Left renal cortex interstitium (tissue), 4 donors: ENCODE results near the gene ABHD10. TPM values are rescaled to one million over a fixed set of nuclear protein-coding genes. Genes with fewer than 3 reads are reported as not detected.
A peak's percentile ranks its signal among the peaks of the same experiment; 100 is the strongest.

Experiments
- DNase-seq, 4 donors: peaks; one replicate each; pipeline ENCODE4 v3.0.0-alpha.2; 2013; ENCODE audit warnings: low read depth in 4 of 4, low spot score in 2 of 4, missing footprints in 1 of 4
- polyA plus RNA-seq, 4 donors: library from polyadenylated mRNA; unstranded; fragments of 120-200 nt; gene quantifications; one replicate each; pipeline ENCODE4 v1.2.1, GENCODE V29; 2013; ENCODE audit not compliant: insufficient read length in 4 of 4

ABHD10 gene
- polyA plus RNA-seq, 4 donors: 49.4 to 58.8 (median 52.2) TPM

GRCh38 chr3:111963424-111963823 lies 15.4 kb upstream of the ABHD10 start:
- no peak for DNase-seq

DNA sequence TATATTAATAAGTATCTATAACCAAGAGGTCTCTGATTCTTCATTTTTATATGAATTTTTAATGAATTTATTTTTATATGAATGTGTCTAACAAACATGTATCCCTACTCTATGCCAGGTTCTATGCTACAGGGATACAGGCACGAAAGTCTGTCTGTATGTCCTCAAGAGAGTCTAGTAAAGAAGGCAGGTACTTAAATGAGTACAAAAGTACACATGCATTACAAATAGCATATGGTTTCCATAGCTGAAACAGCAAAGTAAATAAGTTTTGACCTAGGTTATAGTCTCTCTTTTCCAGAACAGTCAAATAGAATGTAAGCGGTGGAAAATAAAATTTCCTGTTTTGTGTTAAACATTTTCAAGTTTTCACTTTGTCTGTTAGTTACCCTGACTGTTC lies 13.3 kb upstream of the ABHD10 start:
- no peak for DNase-seq

DNA sequence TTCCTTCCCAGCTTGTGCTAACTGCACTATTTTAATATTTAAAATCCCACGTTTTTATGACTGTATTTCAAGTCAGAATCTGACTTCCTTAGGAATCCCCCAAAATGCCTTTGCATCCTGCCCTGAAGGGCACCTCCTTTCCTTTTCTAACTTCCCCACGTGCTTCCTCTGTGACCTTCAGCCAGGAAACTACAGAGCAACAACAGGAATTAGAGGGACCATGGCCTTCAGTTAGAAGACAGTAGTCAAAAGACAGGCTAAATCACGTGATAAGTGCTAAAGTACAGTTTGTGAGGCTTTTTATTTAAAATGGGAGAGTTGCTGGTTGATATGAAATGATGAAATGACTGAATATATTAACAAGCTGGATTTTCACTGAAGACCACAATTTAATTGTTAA lies 11.8 kb upstream of the ABHD10 start:
- no peak for DNase-seq

DNA sequence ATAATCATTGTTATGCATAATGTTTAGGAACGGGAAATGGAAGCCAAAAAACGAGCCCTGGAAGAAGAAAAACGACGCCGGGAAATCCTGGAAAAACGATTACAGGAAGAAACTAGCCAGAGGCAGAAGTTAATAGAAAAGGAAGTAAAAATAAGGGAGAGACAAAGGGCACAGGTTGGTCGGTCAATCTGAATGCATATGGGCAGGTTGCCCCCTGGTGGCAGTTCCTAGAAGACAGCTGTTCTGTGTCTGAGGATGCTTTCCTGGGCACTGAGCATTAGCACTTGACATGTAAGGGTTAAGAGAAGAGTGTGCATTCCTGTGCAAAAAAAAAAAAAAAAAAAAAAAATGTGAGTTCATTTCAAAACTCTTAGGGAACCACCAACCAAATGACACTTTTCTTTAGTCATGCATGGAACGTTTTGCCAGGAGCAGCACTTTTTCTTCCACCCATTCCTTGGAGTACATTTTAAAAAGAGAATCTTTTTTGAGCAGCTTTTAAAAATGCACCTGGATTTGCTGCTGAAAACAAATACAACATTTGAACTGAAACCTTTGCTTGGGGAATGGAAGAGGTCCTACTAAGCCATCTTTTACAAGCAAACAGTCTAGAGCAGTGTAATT lies 11.1 kb upstream of the ABHD10 start:
- peak in 2 of 4 donors; percentile 62 to 78 for DNase-seq

GRCh38 chr3:111968319-111969054 lies 10.3 kb upstream of the ABHD10 start:
- DNase-seq: no peak

DNA sequence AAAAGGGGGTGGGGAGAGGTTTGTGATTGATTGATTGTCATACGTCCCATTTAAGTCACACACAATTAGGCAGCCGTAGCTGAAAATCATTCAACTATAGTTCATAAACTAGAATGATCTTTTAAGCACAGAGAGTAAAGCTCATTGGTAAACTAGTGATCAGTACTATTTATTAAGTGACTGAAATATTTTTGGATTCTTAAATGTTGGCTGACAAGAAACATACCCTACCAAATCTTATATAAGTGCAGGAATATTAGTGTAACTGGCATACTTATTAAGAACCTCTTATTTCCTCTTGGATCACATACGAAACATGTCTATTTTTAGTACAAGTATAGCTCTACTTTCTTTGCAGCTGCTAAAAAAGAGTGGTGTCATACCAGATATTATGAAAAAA lies 8.4 kb upstream of the ABHD10 start:
- DNase-seq: no peak

DNA sequence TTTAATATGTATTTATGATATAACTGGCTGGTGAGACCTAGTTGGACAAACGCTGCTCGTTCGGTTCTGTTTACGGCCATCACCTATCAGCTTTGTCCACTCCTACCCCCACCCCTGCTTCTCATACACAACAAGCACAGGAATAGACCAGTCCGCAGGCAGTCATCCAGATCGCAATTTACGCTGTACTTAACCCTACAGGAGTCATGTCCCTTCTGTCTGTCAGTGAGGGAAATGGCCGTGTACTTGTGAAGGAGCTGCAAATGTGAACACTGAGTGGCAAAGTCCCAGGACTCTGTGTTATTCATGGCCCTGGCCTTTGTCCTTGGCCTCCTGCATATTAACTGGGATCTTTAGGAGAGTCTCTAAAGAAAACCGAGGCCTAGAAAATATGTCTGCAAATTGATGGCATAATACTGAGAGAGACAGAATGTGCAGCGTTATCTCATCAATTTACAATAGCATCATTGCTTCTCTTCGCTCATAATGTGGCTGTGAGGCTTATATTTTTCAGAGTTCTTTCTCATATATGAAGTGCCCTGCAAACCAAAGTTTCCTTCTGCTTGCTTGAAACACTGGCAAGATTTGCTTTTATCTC lies 7.2 kb upstream of the ABHD10 start:
- peak in 2 of 4 donors; percentile 37 to 71 for DNase-seq

- no peak for DNase-seq
Measured at GRCh38 chr3:111972891-111973290, 5.9 kb upstream of the ABHD10 start.

DNA sequence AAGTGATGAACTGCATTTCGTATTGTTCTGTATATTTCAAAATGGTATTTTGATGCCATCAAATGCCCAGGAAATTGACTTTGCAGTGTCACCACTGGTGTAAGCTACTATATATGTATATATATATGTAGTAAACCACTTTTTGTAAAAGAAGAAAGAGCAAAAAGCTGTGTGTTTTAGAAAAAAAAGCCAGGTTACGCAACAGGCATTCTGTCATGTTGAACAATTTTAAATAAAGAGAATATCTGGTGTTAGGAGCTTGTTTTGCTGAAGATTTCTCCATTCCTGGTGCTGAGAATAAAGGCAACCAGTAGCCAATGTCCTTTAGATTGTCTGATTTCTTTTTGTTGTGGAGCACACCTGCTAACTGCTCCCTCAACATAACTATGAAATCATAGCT lies 3.7 kb upstream of the ABHD10 start:
- DNase-seq: no peak

DNA sequence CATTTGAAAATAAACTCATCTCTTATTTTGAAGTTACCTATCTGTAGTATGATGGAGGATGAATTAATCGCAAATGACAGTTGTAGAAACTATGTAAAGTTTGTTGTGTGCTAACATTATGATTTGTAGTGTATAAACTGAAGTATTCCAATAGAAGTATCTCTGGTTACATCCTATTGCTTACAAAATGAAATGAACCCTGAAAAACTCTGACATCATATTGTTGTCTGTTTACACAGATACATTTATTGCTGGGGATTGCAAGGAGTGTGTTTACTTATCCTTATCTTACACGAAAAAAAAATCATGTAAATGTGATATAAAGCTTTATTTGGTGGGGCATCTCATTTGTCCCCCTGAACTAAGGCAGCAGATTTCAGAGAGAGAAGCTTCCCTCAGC lies 2.6 kb upstream of the ABHD10 start:
- no peak for DNase-seq

DNA sequence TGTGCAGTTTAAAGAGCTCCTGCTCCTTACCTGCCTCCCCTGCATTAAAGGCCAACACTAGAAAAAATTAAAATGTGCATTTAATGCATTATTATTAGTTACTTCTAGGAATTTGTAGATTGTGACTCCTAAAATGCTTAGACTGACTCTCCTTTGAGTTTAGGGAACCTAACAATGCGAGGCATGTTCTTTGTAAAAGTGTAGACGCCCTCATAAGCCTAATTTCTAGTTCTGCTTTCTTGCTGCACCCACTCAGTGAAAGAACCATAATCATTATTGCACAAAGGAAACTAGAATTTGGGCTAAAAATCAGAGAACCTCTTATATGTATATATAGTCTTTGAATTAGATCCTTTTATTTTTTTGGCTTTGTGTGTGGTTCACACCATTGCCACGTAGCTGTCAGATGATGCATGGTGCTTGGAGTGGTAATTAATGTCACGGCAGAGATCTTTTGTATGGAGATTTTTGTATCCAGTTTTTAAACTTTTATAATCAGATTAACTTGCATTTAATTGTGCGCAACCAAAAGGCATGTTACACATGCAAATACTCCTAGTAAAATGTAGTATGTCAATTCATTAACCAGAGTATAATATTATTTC lies 710 bp downstream of the ABHD10 start:
- DNase-seq: peak in 1 of 4 donors; percentile 71

GRCh38 chr3:111980716-111981456 lies 2.1 kb downstream of the ABHD10 start:
- DNase-seq: no peak

DNA sequence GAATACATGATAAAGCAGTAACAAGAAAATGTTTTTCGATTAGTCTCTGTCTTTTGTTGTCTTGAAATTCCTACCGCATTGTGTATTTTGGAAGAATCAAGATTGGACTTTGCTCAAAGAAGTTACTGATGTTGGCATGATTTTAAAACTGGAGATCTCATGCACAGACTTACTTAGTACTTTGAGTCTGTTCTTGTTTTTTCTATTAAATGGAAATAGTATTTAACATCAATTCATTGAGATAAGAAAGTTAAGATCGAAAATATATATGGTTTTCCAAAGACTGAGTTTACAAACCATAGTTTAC lies 2.6 kb downstream of the ABHD10 start:
- DNase-seq: no peak

DNA sequence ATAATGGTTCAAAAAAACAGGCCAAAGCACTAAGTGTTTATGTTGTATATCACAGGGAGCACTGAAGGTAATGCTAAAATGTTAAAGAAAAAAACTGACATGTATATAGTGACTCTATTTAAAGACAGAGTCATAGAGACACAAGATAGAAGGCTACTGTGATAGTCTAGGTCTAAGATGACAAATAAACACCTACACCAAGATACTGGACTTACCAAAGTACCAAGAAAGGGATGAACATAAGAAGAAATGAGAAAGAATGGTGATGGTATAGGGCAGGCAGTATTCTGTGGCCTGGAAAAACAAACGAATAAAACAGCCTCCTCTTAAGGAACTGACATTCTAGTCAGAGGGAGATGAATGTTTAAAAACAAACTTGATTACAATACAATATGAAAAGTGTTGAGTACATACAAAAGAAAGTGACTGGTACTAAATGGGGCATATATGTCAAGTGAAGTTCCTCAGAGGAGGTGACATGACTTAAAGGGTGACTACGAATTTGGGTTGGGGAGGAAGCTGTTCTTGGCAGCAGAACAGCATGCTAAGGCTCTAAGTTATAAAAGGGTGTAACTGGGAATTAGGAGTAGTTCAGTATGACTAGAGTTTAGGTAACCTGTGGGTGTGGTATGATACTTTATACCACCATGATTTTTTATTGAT lies 5.9 kb downstream of the ABHD10 start:
- no peak for DNase-seq

DNA sequence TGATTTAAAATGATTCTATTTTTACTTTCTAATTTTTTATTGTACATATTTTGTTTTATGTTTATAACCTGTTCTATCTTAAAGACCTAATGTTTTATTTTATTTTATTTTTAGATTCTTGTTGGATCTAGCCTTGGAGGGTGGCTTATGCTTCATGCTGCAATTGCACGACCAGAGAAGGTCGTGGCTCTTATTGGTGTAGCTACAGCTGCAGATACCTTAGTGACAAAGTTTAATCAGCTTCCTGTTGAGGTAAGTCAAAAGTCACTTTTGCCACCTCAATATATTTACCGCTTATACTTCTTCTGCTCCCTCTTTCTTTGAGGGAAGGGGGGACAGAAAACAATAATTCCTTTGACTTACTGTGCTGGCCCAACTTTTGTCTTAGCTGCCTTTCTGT lies 8.0 kb downstream of the ABHD10 start:
- no peak for DNase-seq

- DNase-seq: no peak
Measured at GRCh38 chr3:111989061-111989678, 10.3 kb downstream of the ABHD10 start.

DNA sequence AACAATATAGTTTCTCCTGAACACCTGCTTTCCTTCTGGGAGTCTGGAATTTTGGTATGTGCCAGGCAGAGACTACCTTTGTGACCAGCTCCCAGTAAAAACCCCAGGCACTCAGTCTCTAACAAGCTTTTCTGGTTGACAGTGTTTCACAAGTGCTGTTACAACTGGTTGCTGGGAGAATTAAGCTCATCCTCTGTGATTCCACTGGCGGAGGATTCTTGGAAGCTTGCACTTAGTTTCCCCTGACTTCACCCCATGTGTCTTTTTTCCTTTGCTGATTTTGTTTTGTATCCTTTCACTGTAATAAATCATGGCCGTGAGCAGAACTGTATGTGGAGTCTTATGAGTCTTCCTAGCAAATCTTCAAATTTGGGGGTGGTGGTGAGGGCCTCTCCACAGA lies 14.2 kb downstream of the ABHD10 start:
- DNase-seq: no peak

- peak in 2 of 4 donors; percentile 31 to 45 for DNase-seq
Measured at GRCh38 chr3:111998636-111999483, 20.0 kb downstream of the ABHD10 start, which contains the start of gene TAGLN3. Gene TAGLN3, plus strand, starts transcription at chr3:111998922. Its CDS starts 501 bp downstream, at chr3:111999423.
